HepG2 (cell line): ENCODE results near the gene C14orf119. TPM values are rescaled to one million over a fixed set of nuclear protein-coding genes. Genes with fewer than 3 reads are reported as not detected.

Experiments
- AGO2 ChIP-seq: fragments of 200-400 bp; formaldehyde crosslinking; optimal IDR thresholded peaks from 2 replicates; pipeline ENCODE3; 2017; ENCODE audit warnings: mild to moderate bottlenecking, low read depth, low read length, moderate library complexity
- BCL6 ChIP-seq: IDR thresholded peaks from 2 replicates; pipeline ENCODE4 v1.6.1; 2016; ENCODE audit warnings: missing genetic modification reagents, missing compliant biosample characterization
- CHD4 ChIP-seq: fragments of 200-600 bp; sonication (generic); IDR thresholded peaks from 2 replicates; pipeline ENCODE4 v1.7.0; 2017; ENCODE audit warnings: mild to moderate bottlenecking, low read length, borderline replicate concordance
- JUN ChIP-seq: sonication (generic); formaldehyde crosslinking; IDR thresholded peaks from 2 replicates; pipeline ENCODE4 v1.4.0; 2020; ENCODE audit warnings: mild to moderate bottlenecking, missing genetic modification reagents
- KDM3A ChIP-seq: IDR thresholded peaks from 2 replicates; pipeline ENCODE4 v1.6.1; 2018; ENCODE audit warnings: low read depth, missing compliant biosample characterization
- MTF2 ChIP-seq: sonication (generic); formaldehyde crosslinking; IDR thresholded peaks from 2 replicates; pipeline ENCODE4 v1.5.0; 2020; ENCODE audit warnings: missing genetic modification reagents, borderline replicate concordance
- NFIC ChIP-seq: IDR thresholded peaks from 2 replicates; pipeline ENCODE4 v1.6.1; 2012; ENCODE audit warnings: mild to moderate bottlenecking, low read length, inconsistent platforms
- PHB2 ChIP-seq: fragments of 450-650 bp; IDR thresholded peaks from 2 replicates; pipeline ENCODE4 v1.6.1; 2018; ENCODE audit not compliant: partially characterized antibody
- POLR2AphosphoS5 ChIP-seq: IDR thresholded peaks from 2 replicates; pipeline ENCODE4 v1.6.1; 2012; ENCODE audit warnings: low read depth, low read length
- SMAD9 ChIP-seq: sonication (generic); formaldehyde crosslinking; IDR thresholded peaks from 2 replicates; pipeline ENCODE4 v1.5.1; 2020; ENCODE audit warnings: mild to moderate bottlenecking, missing genetic modification reagents
- XRCC5 ChIP-seq: fragments of 200-400 bp; formaldehyde crosslinking; optimal IDR thresholded peaks from 2 replicates; pipeline ENCODE3; 2017; ENCODE audit warnings: mild to moderate bottlenecking, low read length
- ZFP37 ChIP-seq: sonication (generic); formaldehyde crosslinking; IDR thresholded peaks from 2 replicates; pipeline ENCODE4 v1.4.0; 2020; ENCODE audit warnings: missing genetic modification reagents, borderline replicate concordance
- ZMYM3 ChIP-seq: sonication (generic); formaldehyde crosslinking; IDR thresholded peaks from 2 replicates; pipeline ENCODE4 v1.5.1; 2020; ENCODE audit warnings: mild to moderate bottlenecking, missing genetic modification reagents
- ZNF224 ChIP-seq: sonication (generic); formaldehyde crosslinking; IDR thresholded peaks from 2 replicates; pipeline ENCODE4 v1.5.0; 2020; ENCODE audit warnings: mild to moderate bottlenecking, missing genetic modification reagents
- ZNF768 ChIP-seq: sonication (generic); formaldehyde crosslinking; IDR thresholded peaks from 2 replicates; pipeline ENCODE4 v1.4.0; 2020; ENCODE audit warnings: missing genetic modification reagents
- ZNF781 ChIP-seq: sonication (generic); formaldehyde crosslinking; IDR thresholded peaks from 2 replicates; pipeline ENCODE4 v1.5.1; 2020; ENCODE audit warnings: borderline replicate concordance, mild to moderate bottlenecking, missing genetic modification reagents; ENCODE audit errors: not compliant biosample characterization
- polyA plus RNA-seq, 8 experiments: library from polyadenylated mRNA; depleted of rRNA in 3 of 8; stranded (reverse) in 7 of 8; unstranded in 1 of 8; fragments of >200 nt; fragmentation: Illumina TruSeq in 4 of 8; extraction: Trizol in 4 of 8; gene quantifications; 2 replicates each; pipeline versions ENCODE4 v1.2.1 to v1.2.3, GENCODE V29; 2011 to 2016; ENCODE audit warnings: low read depth in 4 of 8, missing spikeins in 1 of 8, mixed read lengths in 1 of 8; ENCODE audit not compliant: insufficient read depth in 1 of 8
- total RNA-seq, 5 experiments: library from RNA; depleted of rRNA; stranded (reverse); fragments of >200 nt; fragmentation: Illumina TruSeq; extraction: Trizol; gene quantifications; 2 replicates each; pipeline ENCODE4 v1.2.3, GENCODE V29; 2016; ENCODE audit warnings: low read depth in 1 of 5
- TF ChIP-seq, protein P1 (sequence below): sonication (generic); formaldehyde crosslinking; IDR thresholded peaks from 2 replicates; pipeline ENCODE4 v1.5.1; 2020; ENCODE audit warnings: missing genetic modification reagents, mild to moderate bottlenecking, borderline replicate concordance
- TF ChIP-seq, protein P2 (sequence below): IDR thresholded peaks from 2 replicates; pipeline ENCODE4 v1.6.1; 2016; ENCODE audit warnings: missing genetic modification reagents, missing compliant biosample characterization
- TF ChIP-seq, protein P3 (sequence below): sonication (generic); formaldehyde crosslinking; IDR thresholded peaks from 2 replicates; pipeline ENCODE4 v1.5.0; 2020; ENCODE audit warnings: mild to moderate bottlenecking, missing genetic modification reagents
- TF ChIP-seq, protein P4 (sequence below): sonication (generic); formaldehyde crosslinking; IDR thresholded peaks from 2 replicates; pipeline ENCODE4 v1.4.0; 2020; ENCODE audit warnings: missing genetic modification reagents
- TF ChIP-seq, protein P5 (sequence below): IDR thresholded peaks from 2 replicates; pipeline ENCODE4 v1.6.1; 2016; ENCODE audit warnings: low read depth, borderline replicate concordance
- TF ChIP-seq, protein P6 (sequence below): sonication (generic); formaldehyde crosslinking; conservative IDR thresholded peaks from 2 replicates; pipeline ENCODE4 v1.4.0; 2020; ENCODE audit warnings: missing genetic modification reagents

C14orf119 gene
- total and polyA plus RNA-seq, 2 of the 13 experiments (the other 11 are each of a cell fraction or from before 2014, with no cell fraction given), result 117 to 206 TPM

DNA sequence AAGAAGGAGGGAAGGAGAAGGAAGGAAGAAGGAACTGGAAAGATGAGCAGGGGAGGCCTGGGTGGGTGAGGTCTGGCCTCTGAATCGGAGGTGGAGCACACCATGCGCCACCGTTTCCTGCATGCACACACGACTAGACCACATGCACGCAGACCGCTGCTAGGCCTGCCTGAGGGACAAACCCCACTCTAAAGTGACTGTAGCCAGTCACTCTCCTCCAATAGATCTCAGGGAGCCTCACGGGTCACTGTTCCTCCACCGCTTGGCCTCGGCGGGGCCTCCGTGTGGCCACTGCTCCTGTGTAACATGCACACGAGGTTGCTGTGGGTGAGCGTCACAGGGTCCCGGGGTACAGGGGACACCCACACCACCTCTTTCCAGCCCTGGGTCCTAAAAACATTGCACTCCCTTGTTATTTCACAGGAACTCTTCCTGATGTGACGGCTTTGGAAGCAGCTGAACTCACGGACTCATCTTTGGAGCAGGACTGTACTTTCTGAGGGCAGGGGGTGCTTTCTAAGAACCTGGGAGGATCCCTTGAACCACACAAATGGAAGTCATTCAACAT lies 41.3 kb downstream of the C14orf119 start (continued):
- TF ChIP-seq, protein P1, sequence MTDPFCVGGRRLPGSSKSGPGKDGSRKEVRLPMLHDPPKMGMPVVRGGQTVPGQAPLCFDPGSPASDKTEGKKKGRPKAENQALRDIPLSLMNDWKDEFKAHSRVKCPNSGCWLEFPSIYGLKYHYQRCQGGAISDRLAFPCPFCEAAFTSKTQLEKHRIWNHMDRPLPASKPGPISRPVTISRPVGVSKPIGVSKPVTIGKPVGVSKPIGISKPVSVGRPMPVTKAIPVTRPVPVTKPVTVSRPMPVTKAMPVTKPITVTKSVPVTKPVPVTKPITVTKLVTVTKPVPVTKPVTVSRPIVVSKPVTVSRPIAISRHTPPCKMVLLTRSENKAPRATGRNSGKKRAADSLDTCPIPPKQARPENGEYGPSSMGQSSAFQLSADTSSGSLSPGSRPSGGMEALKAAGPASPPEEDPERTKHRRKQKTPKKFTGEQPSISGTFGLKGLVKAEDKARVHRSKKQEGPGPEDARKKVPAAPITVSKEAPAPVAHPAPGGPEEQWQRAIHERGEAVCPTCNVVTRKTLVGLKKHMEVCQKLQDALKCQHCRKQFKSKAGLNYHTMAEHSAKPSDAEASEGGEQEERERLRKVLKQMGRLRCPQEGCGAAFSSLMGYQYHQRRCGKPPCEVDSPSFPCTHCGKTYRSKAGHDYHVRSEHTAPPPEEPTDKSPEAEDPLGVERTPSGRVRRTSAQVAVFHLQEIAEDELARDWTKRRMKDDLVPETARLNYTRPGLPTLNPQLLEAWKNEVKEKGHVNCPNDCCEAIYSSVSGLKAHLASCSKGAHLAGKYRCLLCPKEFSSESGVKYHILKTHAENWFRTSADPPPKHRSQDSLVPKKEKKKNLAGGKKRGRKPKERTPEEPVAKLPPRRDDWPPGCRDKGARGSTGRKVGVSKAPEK (CRISPR knock-in tag), result 0 out of 2 replicates have a peak, but pooled peaks have one; percentile 68
- TF ChIP-seq KDM3A (CRISPR knock-in tag) (no peak), SMAD9 (CRISPR knock-in tag) (no peak), ZFP37 (CRISPR knock-in tag) (no peak), POLR2AphosphoS5 (no peak), XRCC5 (peak; percentile 8), MTF2 (CRISPR knock-in tag) (0 out of 2 replicates have a peak, but pooled peaks have one; percentile 54), AGO2 (no peak), ZMYM3 (CRISPR knock-in tag) (peak; percentile 35; the same call in 1 of the 2 replicates), ZNF224 (no peak), PHB2 (no peak), ZNF768 (CRISPR knock-in tag) (peak; percentile 27; the same call in 1 of the 2 replicates), CHD4 (no peak), ZNF781 (no peak), JUN (CRISPR knock-in tag) (no peak), NFIC (no peak), BCL6 (CRISPR knock-in tag) (0 out of 2 replicates have a peak, but pooled peaks have one; percentile 17)
- TF ChIP-seq, protein P2, sequence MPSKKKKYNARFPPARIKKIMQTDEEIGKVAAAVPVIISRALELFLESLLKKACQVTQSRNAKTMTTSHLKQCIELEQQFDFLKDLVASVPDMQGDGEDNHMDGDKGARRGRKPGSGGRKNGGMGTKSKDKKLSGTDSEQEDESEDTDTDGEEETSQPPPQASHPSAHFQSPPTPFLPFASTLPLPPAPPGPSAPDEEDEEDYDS, result no peak
- TF ChIP-seq, protein P3, sequence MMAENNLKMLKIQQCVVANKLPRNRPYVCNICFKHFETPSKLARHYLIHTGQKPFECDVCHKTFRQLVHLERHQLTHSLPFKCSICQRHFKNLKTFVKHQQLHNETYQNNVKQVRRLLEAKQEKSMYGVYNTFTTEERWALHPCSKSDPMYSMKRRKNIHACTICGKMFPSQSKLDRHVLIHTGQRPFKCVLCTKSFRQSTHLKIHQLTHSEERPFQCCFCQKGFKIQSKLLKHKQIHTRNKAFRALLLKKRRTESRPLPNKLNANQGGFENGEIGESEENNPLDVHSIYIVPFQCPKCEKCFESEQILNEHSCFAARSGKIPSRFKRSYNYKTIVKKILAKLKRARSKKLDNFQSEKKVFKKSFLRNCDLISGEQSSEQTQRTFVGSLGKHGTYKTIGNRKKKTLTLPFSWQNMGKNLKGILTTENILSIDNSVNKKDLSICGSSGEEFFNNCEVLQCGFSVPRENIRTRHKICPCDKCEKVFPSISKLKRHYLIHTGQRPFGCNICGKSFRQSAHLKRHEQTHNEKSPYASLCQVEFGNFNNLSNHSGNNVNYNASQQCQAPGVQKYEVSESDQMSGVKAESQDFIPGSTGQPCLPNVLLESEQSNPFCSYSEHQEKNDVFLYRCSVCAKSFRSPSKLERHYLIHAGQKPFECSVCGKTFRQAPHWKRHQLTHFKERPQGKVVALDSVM, result peak; percentile 20; the same call in 1 of the 2 replicates
- TF ChIP-seq, protein P4, sequence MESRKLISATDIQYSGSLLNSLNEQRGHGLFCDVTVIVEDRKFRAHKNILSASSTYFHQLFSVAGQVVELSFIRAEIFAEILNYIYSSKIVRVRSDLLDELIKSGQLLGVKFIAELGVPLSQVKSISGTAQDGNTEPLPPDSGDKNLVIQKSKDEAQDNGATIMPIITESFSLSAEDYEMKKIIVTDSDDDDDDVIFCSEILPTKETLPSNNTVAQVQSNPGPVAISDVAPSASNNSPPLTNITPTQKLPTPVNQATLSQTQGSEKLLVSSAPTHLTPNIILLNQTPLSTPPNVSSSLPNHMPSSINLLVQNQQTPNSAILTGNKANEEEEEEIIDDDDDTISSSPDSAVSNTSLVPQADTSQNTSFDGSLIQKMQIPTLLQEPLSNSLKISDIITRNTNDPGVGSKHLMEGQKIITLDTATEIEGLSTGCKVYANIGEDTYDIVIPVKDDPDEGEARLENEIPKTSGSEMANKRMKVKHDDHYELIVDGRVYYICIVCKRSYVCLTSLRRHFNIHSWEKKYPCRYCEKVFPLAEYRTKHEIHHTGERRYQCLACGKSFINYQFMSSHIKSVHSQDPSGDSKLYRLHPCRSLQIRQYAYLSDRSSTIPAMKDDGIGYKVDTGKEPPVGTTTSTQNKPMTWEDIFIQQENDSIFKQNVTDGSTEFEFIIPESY (CRISPR knock-in tag), result no peak
- TF ChIP-seq, protein P5, sequence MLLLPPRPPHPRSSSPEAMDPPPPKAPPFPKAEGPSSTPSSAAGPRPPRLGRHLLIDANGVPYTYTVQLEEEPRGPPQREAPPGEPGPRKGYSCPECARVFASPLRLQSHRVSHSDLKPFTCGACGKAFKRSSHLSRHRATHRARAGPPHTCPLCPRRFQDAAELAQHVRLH (CRISPR knock-in tag), result no peak
- TF ChIP-seq, protein P6, sequence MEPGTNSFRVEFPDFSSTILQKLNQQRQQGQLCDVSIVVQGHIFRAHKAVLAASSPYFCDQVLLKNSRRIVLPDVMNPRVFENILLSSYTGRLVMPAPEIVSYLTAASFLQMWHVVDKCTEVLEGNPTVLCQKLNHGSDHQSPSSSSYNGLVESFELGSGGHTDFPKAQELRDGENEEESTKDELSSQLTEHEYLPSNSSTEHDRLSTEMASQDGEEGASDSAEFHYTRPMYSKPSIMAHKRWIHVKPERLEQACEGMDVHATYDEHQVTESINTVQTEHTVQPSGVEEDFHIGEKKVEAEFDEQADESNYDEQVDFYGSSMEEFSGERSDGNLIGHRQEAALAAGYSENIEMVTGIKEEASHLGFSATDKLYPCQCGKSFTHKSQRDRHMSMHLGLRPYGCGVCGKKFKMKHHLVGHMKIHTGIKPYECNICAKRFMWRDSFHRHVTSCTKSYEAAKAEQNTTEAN (CRISPR knock-in tag), result no peak
